ENCODE measurements around the gene C1orf56.
"Not testable (repeated sequence)": the region's sequence is repeated elsewhere in the genome, so short reads cannot be mapped to it uniquely, and the experiment has no call there.

C1orf56 gene

DNA sequence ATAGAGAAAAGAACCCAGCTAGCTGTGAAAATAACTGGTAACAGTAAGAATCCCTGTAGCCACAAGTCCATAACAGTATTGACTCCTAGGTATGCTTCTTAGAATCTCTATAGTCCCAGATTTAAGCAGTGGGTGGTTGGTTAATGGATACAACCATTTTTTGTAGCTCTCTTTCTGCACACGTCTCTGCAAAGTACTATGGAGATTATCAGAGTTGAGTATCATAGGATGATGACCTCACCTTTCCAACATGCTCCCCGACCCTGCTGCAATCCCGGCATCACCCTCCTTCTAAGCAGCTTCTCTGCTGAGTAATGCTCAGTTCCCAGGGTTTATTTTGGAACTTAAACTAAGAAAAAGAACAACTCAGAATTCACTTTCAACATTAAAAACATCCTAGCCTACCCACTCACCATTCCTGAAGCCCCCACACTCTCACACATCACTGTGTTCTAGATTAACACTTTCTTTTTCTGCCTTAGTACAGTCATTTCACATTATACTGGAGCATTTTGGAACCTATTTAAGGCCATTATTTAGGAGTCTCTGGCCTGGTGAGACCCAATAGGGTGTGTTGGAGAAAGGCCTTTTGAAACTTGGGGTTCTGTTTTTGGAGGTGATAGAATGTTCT lies 15.3 kb downstream of the C1orf56 start:
- DNase-seq = no peak

GRCh38 chr1:151065089-151065645 lies 17.6 kb downstream of the C1orf56 start:
- no peak for DNase-seq

DNA sequence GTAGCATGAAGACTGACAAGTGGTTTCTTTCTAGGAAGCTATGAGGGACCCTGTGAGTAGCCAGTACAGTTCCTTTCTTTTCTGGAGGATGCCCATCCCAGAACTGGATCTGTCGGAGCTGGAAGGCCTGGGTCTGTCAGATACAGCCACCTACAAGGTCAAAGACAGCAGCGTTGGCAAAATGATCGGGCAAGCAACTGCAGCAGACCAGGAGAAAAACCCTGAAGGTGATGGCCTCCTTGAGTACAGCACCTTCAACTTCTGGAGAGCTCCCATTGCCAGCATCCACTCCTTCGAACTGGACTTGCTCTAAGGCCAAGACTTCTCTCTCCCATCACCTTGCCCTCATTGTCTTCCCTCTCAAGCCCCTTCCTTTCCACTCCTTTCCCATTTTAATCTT lies 19.6 kb downstream of the C1orf56 start:
- no peak for DNase-seq

- DNase-seq = peak in 1 of 3 experiments; percentile 97
These were observed 21.5 kb downstream of the C1orf56 start for GRCh38 chr1:151069103-151069486.

DNA sequence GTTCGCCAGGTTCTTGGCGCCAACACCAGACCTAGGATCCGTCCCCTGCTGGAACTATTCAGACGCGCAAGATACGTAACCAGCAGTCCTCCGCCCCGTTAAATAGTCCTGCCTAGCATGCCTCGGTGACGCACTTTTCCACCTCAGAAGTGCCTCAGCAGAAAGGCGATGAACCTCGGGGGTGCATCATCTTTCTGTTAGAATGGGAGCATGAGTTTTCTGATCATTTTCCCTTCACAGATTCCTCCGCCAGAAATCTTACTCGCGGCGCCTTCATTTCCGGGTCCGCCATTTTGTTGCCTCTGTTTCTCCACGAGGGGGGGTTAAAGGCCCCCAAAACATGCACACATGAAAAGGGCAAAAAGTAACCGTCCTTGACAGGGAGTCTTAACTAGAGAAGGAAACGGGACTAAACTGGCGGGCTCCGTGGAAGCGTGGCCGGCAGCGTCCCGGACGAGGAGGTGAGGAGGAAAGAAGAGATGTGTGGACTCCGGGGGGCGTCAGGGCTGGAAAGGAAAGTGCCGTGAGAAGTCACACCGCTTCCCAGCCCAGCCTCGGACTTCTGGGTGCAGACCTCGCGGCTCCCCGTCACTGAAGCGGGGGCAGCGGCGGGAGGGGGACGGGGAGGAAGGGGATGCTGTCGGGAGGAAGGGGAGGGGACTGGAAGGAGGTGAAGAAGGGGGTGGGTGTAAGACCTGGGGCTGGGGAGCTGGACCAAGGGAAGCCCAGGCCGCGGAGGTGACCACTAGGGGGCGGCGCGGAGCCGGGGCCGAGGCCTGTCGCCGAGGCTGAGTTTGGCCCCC lies 23.1 kb downstream of the C1orf56 start, which contains the start of gene GABPB2:
Gene GABPB2, plus strand, starts transcription at position 288 of the 803 bp plus-strand sequence. CDS start 17,429 bp downstream, outside the sequence.
- peak in 1 of 3 experiments; percentile 96 for DNase-seq

DNA sequence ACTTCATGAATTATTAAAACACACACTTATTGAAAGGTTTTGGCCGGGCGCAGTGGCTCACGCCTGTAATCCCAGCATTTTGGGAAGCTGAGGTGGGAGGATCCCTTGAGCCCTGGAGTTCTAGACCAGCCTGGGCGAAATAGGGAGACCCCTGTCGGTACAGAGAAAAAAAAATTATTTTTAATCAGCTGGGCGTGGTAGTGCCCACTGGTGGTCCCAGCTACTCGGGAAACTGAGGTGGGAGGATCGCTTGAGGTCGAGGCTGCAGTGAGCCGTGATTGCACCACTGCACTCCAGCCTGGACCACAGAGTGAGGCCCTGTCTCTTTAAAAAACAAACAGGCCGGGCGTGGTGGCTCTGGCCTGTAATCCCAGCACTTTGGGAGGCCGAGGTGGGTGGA lies 24.7 kb downstream of the C1orf56 start:
- DNase-seq = no peak

DNA sequence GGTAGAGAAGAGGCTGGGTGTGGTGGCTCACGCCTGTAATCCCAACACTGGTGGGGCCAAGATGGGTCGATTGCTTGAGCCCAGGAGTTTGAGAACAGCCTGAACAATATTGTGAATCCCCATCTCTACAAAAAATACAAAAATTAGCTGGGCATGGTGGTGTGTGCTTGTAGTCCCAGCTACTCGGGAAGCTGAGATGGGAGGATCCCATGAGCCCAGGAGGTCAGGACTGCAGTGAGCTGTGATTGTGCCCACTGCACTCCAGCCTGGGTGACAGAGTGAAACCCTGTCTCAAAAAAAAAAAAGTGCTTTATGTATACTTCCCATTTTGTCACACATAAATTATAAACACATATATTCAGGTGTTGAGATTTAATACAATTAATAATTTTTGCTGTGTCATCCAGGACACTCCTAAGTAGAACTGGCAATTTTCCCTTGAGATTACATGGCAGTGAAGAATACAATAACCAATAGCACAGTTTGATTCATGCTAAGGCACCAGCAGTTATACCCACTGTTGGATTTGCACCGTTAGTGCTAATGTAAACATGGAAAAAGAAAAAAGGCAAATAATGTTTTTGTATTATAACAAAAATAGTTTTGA lies 38.5 kb downstream of the C1orf56 start:
- DNase-seq = no peak

DNA sequence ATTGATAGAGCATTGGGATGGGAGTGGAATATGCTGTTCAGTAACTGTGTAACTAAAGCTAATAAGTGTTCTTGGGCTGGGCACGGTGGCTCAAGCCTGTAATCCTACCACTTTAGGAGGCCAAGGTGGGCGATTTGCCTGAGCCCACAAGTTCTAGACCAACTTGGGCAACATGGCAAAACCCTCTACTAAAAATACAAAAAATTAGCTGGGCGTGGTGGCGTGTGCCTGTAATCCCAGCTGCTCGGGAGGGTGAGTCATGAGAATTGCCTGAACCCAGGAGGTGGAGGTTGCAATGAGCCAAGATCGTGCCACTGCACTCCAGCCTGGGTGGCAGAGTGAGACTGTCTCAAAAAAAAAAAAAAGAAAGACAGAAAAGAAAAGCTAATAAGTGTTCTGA lies 49.9 kb downstream of the C1orf56 start:
- DNase-seq = not testable (repeated sequence)

DNA sequence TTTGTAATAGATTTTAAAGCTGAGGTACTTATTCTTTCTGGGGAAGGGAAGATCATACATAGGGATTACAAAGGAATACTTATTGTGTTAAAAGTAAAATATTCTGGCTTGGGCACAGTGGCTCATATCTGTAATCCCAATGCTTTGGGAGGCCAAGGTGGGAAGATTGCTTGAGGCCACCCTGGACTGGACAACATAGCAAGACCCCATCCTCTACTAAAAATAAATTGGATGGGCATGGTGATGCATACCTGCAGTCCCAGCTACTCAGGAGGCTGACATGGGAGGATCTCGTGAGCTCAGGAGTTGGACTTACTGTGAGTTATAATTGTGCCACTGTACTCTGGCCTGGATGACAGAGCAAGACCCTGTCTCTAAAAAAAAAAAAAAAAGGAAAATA lies 50.6 kb downstream of the C1orf56 start:
- no peak for DNase-seq
